Cardiac fibroblast (primary cell): ENCODE data around the gene ARMC7.
"Not testable (repeated sequence)": the region's sequence is repeated elsewhere in the genome, so short reads cannot be mapped to it uniquely, and the experiment has no call there.

Experiments used
- DNase-seq, 2 donors: peaks; one replicate each; pipeline versions ENCODE4 v3.0.0 to v3.0.0-alpha.2; 2010; ENCODE audit warnings: low read depth in 2 of 2
- H3K4me3 ChIP-seq, 2 donors: replicated peaks in 1 of 2; 1 replicate in 1 of 2; 2 replicates in 1 of 2; pipeline ENCODE4 v1.5.1; 2011; ENCODE audit warnings: low read depth in 2 of 2, low read length in 2 of 2, mild to moderate bottlenecking in 2 of 2, moderate library complexity in 1 of 2
- CTCF ChIP-seq: IDR thresholded peaks from one replicate; pipeline ENCODE4 v1.5.1; 2011; ENCODE audit warnings: low read depth, mild to moderate bottlenecking, low read length, inconsistent platforms

Gene ARMC7

GRCh38 chr17:75152523-75152921 is 42.8 kb downstream of the ARMC7 start:
- TF ChIP-seq CTCF, result no peak
- no peak for DNase-seq
- H3K4me3 ChIP-seq, result peak overlapping the region in 1 of 2 donors; percentile 88

- peak; percentile 25 to 39 for DNase-seq
These were observed 43.4 kb downstream of the ARMC7 start for GRCh38 chr17:75152922-75153779.

GRCh38 chr17:75153780-75154194 is 44.0 kb downstream of the ARMC7 start:
- DNase-seq, result no peak
- H3K4me3 ChIP-seq, result peak overlapping the region; percentile 88 to 94

More at GRCh38 chr17:75152922-75153779, 43.4 kb downstream of the ARMC7 start:
- no peak for TF ChIP-seq CTCF
- H3K4me3 ChIP-seq, result peak overlapping the region; percentile 88 to 94

GRCh38 chr17:75154195-75155106 is 44.7 kb downstream of the ARMC7 start, which contains the start of gene JPT1:
TSS of gene JPT1 (minus strand) at chr17:75154512. CDS start at chr17:75154397, 115 bp downstream.
- TF ChIP-seq CTCF, result no peak
- DNase-seq, result peak; percentile 99
- H3K4me3 ChIP-seq, result peak within 1 kb of the TSS; percentile 88 to 94

More at GRCh38 chr17:75153780-75154194, 44.0 kb downstream of the ARMC7 start:
- TF ChIP-seq CTCF, result no peak

GRCh38 chr17:75155191-75155601 is 45.4 kb downstream of the ARMC7 start:
- DNase-seq, result no peak
- no peak overlapping the region for H3K4me3 ChIP-seq
- no peak for TF ChIP-seq CTCF

GRCh38 chr17:75158480-75158879 is 48.7 kb downstream of the ARMC7 start:
- H3K4me3 ChIP-seq, result not testable (repeated sequence)
- DNase-seq, result peak in 1 of 2 donors; percentile 40
